Lower leg skin (tissue), 4 donors: Measurements from ENCODE around the gene IRAK3. TPM values are rescaled to one million over a fixed set of nuclear protein-coding genes. Genes with fewer than 3 reads are reported as not detected.

ENCODE experiments used
- DNase-seq, 2 donors: peaks; one replicate each; pipeline ENCODE4 v3.0.0-alpha.2; 2019; ENCODE audit warnings: low spot score in 2 of 2
- H3K4me3 ChIP-seq: fragments of 200-600 bp; sonication (generic); 2 replicates; pipeline ENCODE4 v1.5.1; 2017; ENCODE audit warnings: mild to moderate bottlenecking, low read depth; ENCODE audit not compliant: poor library complexity, severe bottlenecking
- CTCF ChIP-seq, 3 donors: fragments of 450-650 bp; IDR thresholded peaks; one replicate each; pipeline ENCODE4 v1.5.1; 2016; ENCODE audit warnings: antibody characterized with exemption in 3 of 3, mild to moderate bottlenecking in 3 of 3, moderate library complexity in 2 of 3
- POLR2A ChIP-seq, 2 donors: fragments of 450-650 bp; IDR thresholded peaks; one replicate each; pipeline ENCODE4 v1.6.1; 2016 to 2017; ENCODE audit warnings: antibody characterized with exemption in 2 of 2, mild to moderate bottlenecking in 1 of 2, moderate library complexity in 1 of 2
- WGBS, 2 donors: methylation state at CpG; one replicate each; pipeline ENCODE4 v1.1.5; 2018; 5-methylcytosine and 5-hydroxymethylcytosine counted together
- intact Hi-C: fragments of 100-400 bp; cut with DNase I; formaldehyde crosslinking; loops from one replicate; pipeline ENCODE4 v1.15.0; 2023; ENCODE audit warnings: low total_unique reads
- total RNA-seq, 4 donors: library from RNA; depleted of rRNA; stranded (reverse); fragments of >200 nt; gene quantifications; one replicate each; pipeline ENCODE4 v1.1.0, GENCODE V29; 2016

Gene IRAK3
- total RNA-seq, 4 donors from 2014 or later, result 2.3 to 9.4 (median 5.5) TPM

DNA sequence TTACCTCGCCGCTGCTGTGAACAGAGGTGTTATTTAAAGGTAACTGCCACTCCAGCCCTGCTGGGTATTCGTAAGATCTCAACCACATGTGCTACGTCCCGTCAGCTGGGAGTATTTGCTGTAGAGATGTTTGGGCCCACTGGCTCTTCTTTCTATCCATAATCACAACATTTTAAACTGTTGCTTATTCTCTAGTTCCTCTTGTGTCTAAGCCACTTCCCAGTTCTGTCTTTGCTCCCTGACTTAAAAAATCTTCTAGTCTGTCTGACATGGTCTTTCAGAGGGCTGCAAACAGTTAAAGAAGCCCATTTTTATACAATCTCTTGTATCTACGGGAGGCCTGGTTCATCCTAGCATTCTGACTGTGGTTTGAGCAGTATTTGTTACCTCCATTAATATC is 80.1 kb downstream of the IRAK3 start:
- intact Hi-C loops, result no loop called here
- H3K4me3 ChIP-seq, result no peak overlapping the region
- no peak for DNase-seq
- TF ChIP-seq POLR2A (IDR thresholded peaks at IDR 0.05) (no peak), CTCF (IDR thresholded peaks at IDR 0.05) (no peak)
- 79 to 87% methylated on average over 6 of the region's 6 CpGs for WGBS, 2 donors

GRCh38 chr12:66269757-66270383 is 80.9 kb downstream of the IRAK3 start:
- no peak for DNase-seq
- no peak overlapping the region for H3K4me3 ChIP-seq
- intact Hi-C loops, result no loop called here
- 65 to 69% methylated on average over 5 of the region's 5 CpGs for WGBS, 2 donors
- TF ChIP-seq POLR2A (IDR thresholded peaks at IDR 0.05), result no peak
- no peak for TF ChIP-seq CTCF (IDR thresholded peaks at IDR 0.05)

DNA sequence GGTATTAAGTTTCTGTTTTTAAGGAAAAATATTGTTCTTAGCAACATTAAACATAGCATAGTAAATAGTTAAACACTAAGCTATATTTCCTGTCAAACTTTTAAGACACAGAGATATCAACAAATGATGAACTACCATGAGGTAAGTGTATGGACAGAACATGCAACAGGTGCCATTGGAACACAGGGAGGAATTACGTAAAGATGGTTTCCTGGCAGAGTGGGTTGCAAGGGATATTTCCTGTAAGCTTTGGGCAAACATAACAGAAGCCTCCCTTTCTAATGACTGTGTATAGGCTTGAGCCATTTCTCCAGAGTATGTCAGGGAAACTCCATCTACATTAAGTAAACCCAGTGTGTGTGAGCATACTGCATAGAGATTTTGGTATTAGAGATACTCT is 81.6 kb downstream of the IRAK3 start:
- H3K4me3 ChIP-seq, result no peak overlapping the region
- intact Hi-C loops, result no loop called here
- 73 to 92% methylated on average over 1 of the region's 1 CpG for WGBS, 2 donors
- DNase-seq, result no peak
- TF ChIP-seq CTCF (IDR thresholded peaks at IDR 0.05), result no peak
- TF ChIP-seq POLR2A (IDR thresholded peaks at IDR 0.05), result no peak

- intact Hi-C loops, result no loop called here
- no peak for TF ChIP-seq CTCF (IDR thresholded peaks at IDR 0.05)
- TF ChIP-seq POLR2A (IDR thresholded peaks at IDR 0.05), result no peak
- no peak for DNase-seq
- WGBS, 2 donors, result 61 to 64% methylated on average over 3 of the region's 3 CpGs
- no peak overlapping the region for H3K4me3 ChIP-seq
Observed at GRCh38 chr12:66272650-66273049, 83.6 kb downstream of the IRAK3 start.

DNA sequence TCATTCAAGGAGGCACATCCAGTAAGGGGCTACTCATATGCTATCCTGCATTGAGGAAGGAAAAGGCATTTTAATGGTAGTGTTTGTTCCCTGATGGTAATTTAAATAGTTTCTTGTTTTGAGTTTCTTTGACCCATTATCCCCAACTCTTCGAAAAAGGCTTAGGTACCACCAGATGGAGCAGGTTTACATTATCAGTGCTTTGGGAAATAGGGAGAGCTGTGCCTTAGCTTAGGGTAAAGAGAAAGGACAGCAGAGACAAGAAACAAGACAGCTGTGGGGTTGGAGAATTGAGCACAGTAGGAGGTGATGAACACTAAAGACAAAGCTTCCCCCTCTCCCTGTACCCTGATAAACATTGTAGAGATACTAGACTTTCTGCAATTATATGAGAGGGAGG is 84.1 kb downstream of the IRAK3 start:
- TF ChIP-seq POLR2A (IDR thresholded peaks at IDR 0.05) (no peak), CTCF (IDR thresholded peaks at IDR 0.05) (no peak)
- no peak overlapping the region for H3K4me3 ChIP-seq
- intact Hi-C loops, result no loop called here
- DNase-seq, result no peak
- WGBS, 2 donors, result 74 to 96% methylated on average over 1 of the region's 1 CpG

- intact Hi-C loops, result no loop called here
- TF ChIP-seq CTCF (IDR thresholded peaks at IDR 0.05), result no peak
- TF ChIP-seq POLR2A (IDR thresholded peaks at IDR 0.05), result no peak
- no peak for DNase-seq
- H3K4me3 ChIP-seq, result no peak overlapping the region
- 59 to 61% methylated on average over 2 of the region's 2 CpGs for WGBS, 2 donors
Observed at GRCh38 chr12:66275040-66275439, 86.0 kb downstream of the IRAK3 start.
